ENCODE measurements around the gene CA5A. TPM values are rescaled to one million over a fixed set of nuclear protein-coding genes. Genes with fewer than 3 reads are reported as not detected.

Gene CA5A
- total and polyA plus RNA-seq, 2 of the 4 experiments (the other 2 are of a cell fraction), result not detected

GRCh38 chr16:87960296-87960695, 24.0 kb upstream of the CA5A start:
- Histone ChIP-seq H3K36me3 (ENCODE audit: control insufficient read depth, insufficient read depth, low read length) (peaks cover 2% of the 10 kb centered on the region; the same call in 1 of the 2 replicates), H3K79me1 (ENCODE audit: low read depth in 1 of 2, low read length in 2 of 2) (peaks cover 30 to 96% of the 10 kb centered on the region in 2 experiments), H2BK5ac (ENCODE audit: low read depth, low read length, poor library complexity, severe bottlenecking) (no peak overlapping the region), H3K23ac (ENCODE audit: low read depth, low read length) (no peak overlapping the region), H2AFZ (replicated peaks; ENCODE audit: low read length, poor library complexity) (no peak overlapping the region), H2BK15ac (ENCODE audit: low read depth, low read length) (no peak overlapping the region), H2AK9ac (replicated peaks; ENCODE audit: low read depth, low read length, poor library complexity) (no peak overlapping the region), H3K9ac (ENCODE audit: low read depth, low read length) (no peak overlapping the region), H3K27me3 (ENCODE audit: control insufficient read depth, insufficient read depth, low read length) (no peaks in the 10 kb centered on the region), H4K91ac (ENCODE audit: insufficient read depth, low read depth, low read length) (no peak overlapping the region; the same call in 1 of the 2 replicates), H4K5ac (ENCODE audit: low read depth, low read length) (no peak overlapping the region), H3K9me3 (ENCODE audit: control insufficient read depth, insufficient read depth, low read length) (no peaks in the 10 kb centered on the region), H4K8ac (ENCODE audit: low read depth in 2 of 2, low read length in 2 of 2) (no peak overlapping the region), H3K4me2 (ENCODE audit: low read depth, low read length) (no peak overlapping the region), H2AK5ac (ENCODE audit: low read depth, low read length) (no peak overlapping the region), H3K14ac (replicated peaks; ENCODE audit: low read depth, low read length) (no peak overlapping the region), H2BK120ac (ENCODE audit: low read depth, low read length) (no peak overlapping the region), H3K9me1 (ENCODE audit: insufficient read depth, low read length) (peaks cover 21% of the 10 kb centered on the region), H3K4me1 (ENCODE audit: control insufficient read depth, insufficient read depth, low read length) (peaks cover 26% of the 10 kb centered on the region), H2BK20ac (ENCODE audit: low read depth, low read length) (no peak overlapping the region), H4K20me1 (ENCODE audit: insufficient read depth, low read length) (peaks cover 22% of the 10 kb centered on the region), H3K4me3 (ENCODE audit: insufficient read depth, low read depth, low read length) (no peak overlapping the region), H3K4ac (ENCODE audit: low read depth, low read length) (no peak overlapping the region; the same call in 1 of the 2 replicates), H3K18ac (ENCODE audit: low read depth, low read length) (no peak overlapping the region), H3K56ac (ENCODE audit: extremely low read depth, insufficient read depth, low read length) (no peak overlapping the region), H3K27ac (ENCODE audit: insufficient read depth, low read length) (no peak overlapping the region)
- intact Hi-C loops (cut with micrococcal nuclease) (no loop called here), dilution Hi-C loops (cut with HindIII; ENCODE audit: low sequenced_read_pairs, unreplicated experiment) (no loop called here), in situ Hi-C loops (cut with MboI; ENCODE audit: low sequenced_read_pairs) (no loop called here)
- ChIA-PET CTCF (no interaction called here), POLR2A (ENCODE audit: unreplicated experiment) (no interaction called here)
- ATAC-seq (ENCODE audit: low read depth), result no peak
- 86% methylated on average over 3 of the region's 5 CpGs; no CpG with 5 or more reads in 1 of the 2 experiments for WGBS, 2 experiments (ENCODE audit: extremely low coverage in 2 of 2, insufficient read length in 1 of 2)
- no peak for DNase-seq
- BruUV-seq (replicated peaks), result no TSS peak
- TF ChIP-seq CHD1 (IDR thresholded peaks at IDR 0.05; ENCODE audit: low read depth, low read length) (no peak), MXI1 (IDR thresholded peaks at IDR 0.05; ENCODE audit: borderline replicate concordance, low read depth, low read length) (no peak), SMC3 (IDR thresholded peaks at IDR 0.05; ENCODE audit: low read depth, low read length) (no peak), CTCF (conservative IDR thresholded peaks at IDR 0.05; ENCODE audit: low read depth, low read length) (no peak), FOS (IDR thresholded peaks at IDR 0.05; ENCODE audit: low read depth, low read length) (no peak), RCOR1 (IDR thresholded peaks at IDR 0.05; ENCODE audit: insufficient replicate concordance, low read length) (no peak), CEBPB (IDR thresholded peaks at IDR 0.05; ENCODE audit: low read depth, low read length) (no peak), USF2 (IDR thresholded peaks at IDR 0.05; ENCODE audit: low read depth, low read length) (no peak), MAFK (IDR thresholded peaks at IDR 0.05; ENCODE audit: low read depth, low read length) (no peak), NFE2L2 (IDR thresholded peaks at IDR 0.05; ENCODE audit: low read depth, low read length) (no peak), POLR2A (IDR thresholded peaks at IDR 0.05; ENCODE audit: low read depth, low read length) (no peak), RAD21 (IDR thresholded peaks at IDR 0.05; ENCODE audit: low read length) (no peak), BHLHE40 (IDR thresholded peaks at IDR 0.05; ENCODE audit: low read depth, low read length) (no peak), RFX5 (IDR thresholded peaks at IDR 0.05; ENCODE audit: low read depth, low read length) (no peak), MAZ (IDR thresholded peaks at IDR 0.05; ENCODE audit: borderline replicate concordance, low read depth, low read length) (no peak)
- TF ChIP-seq, protein P1, sequence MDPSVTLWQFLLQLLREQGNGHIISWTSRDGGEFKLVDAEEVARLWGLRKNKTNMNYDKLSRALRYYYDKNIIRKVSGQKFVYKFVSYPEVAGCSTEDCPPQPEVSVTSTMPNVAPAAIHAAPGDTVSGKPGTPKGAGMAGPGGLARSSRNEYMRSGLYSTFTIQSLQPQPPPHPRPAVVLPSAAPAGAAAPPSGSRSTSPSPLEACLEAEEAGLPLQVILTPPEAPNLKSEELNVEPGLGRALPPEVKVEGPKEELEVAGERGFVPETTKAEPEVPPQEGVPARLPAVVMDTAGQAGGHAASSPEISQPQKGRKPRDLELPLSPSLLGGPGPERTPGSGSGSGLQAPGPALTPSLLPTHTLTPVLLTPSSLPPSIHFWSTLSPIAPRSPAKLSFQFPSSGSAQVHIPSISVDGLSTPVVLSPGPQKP (IDR thresholded peaks at IDR 0.05; ENCODE audit: borderline replicate concordance, low read depth, low read length), result no peak

Data from IMR-90 (cell line).